Neural cell (in vitro differentiated cells): ENCODE results near the gene ARHGAP35.

Experiments
- CTCF ChIP-seq: fragments of 450-650 bp; IDR thresholded peaks from 2 replicates; pipeline ENCODE4 v1.5.1; 2014; ENCODE audit warnings: antibody characterized with exemption, mild to moderate bottlenecking, moderate library complexity; ENCODE audit not compliant: poor library complexity, severe bottlenecking
- POLR2AphosphoS5 ChIP-seq: IDR thresholded peaks from 2 replicates; pipeline ENCODE4 v1.6.1; 2012

GRCh38 chr19:46842791-46843190, 18.0 kb upstream of the ARHGAP35 start:
- no peak for TF ChIP-seq POLR2AphosphoS5
- TF ChIP-seq CTCF = no peak
